Cardiac fibroblast (primary cell): ENCODE measurements around the gene C10orf62.
"Not testable (repeated sequence)": the region's sequence is repeated elsewhere in the genome, so short reads cannot be mapped to it uniquely, and the experiment has no call there.

ENCODE experiments used
- DNase-seq, 2 donors: peaks; one replicate each; pipeline versions ENCODE4 v3.0.0 to v3.0.0-alpha.2; 2010; ENCODE audit warnings: low read depth in 2 of 2
- H3K4me3 ChIP-seq, 2 donors: replicated peaks in 1 of 2; 1 replicate in 1 of 2; 2 replicates in 1 of 2; pipeline ENCODE4 v1.5.1; 2011; ENCODE audit warnings: low read depth in 2 of 2, low read length in 2 of 2, mild to moderate bottlenecking in 2 of 2, moderate library complexity in 1 of 2
- TF ChIP-seq, protein P1 (sequence below): IDR thresholded peaks from one replicate; pipeline ENCODE4 v1.5.1; 2011; ENCODE audit warnings: low read depth, mild to moderate bottlenecking, low read length, inconsistent platforms

C10orf62 gene

DNA sequence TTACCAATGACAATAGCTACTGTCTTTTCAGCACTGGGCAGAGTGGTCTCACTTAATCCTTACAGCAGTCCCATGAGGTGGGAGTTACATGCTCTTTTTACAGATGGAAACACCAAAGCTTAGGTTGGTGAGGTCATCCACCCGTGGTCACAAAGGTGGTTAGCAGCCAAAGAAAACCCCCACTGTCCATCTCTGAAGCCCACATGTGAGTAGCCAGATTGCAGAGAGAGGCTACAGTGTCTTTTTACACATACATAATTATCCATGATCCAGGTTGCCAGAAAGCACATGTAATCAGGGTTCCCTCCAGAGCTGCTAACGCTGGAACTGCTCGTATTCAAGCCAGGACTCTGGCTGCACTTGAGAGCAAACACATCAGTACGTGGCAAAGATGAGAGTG, 41.6 kb upstream of the C10orf62 start:
- no peak overlapping the region for H3K4me3 ChIP-seq
- DNase-seq, result peak in 1 of 2 donors; percentile 16
- TF ChIP-seq, protein P1, sequence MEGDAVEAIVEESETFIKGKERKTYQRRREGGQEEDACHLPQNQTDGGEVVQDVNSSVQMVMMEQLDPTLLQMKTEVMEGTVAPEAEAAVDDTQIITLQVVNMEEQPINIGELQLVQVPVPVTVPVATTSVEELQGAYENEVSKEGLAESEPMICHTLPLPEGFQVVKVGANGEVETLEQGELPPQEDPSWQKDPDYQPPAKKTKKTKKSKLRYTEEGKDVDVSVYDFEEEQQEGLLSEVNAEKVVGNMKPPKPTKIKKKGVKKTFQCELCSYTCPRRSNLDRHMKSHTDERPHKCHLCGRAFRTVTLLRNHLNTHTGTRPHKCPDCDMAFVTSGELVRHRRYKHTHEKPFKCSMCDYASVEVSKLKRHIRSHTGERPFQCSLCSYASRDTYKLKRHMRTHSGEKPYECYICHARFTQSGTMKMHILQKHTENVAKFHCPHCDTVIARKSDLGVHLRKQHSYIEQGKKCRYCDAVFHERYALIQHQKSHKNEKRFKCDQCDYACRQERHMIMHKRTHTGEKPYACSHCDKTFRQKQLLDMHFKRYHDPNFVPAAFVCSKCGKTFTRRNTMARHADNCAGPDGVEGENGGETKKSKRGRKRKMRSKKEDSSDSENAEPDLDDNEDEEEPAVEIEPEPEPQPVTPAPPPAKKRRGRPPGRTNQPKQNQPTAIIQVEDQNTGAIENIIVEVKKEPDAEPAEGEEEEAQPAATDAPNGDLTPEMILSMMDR, result no peak

DNA sequence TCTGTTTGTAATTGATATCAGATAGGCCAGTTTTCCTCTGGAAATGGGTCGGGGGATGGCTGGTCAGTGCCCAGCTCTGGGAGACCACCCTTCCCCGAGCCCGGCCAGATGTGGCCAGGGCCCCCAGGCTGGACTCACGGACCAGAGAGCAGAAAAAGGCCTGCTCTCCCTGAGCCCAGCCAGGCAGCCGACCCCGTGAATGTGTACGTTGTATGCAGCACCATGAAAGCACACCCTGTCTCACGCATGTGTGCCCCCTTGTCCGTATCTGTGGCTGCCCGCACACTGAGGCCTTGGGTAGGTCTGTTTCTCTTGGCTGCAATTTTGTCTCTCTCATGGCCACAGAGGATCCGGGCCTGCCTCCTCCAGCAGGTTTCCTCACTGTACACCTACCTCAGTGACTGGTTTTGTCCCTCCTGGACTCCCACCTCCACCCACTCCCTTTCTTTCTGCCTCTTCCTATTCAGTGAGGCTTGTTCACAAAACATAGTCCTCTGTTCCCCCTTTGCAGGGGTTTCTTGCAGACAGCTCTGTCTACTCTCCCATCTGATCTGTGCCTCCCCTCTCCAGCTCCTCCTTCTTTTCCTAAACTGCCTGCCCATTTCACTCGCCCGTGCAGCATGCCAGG, 40.6 kb upstream of the C10orf62 start:
- no peak for DNase-seq
- H3K4me3 ChIP-seq, result no peak overlapping the region
- TF ChIP-seq, protein P1, result no peak

DNA sequence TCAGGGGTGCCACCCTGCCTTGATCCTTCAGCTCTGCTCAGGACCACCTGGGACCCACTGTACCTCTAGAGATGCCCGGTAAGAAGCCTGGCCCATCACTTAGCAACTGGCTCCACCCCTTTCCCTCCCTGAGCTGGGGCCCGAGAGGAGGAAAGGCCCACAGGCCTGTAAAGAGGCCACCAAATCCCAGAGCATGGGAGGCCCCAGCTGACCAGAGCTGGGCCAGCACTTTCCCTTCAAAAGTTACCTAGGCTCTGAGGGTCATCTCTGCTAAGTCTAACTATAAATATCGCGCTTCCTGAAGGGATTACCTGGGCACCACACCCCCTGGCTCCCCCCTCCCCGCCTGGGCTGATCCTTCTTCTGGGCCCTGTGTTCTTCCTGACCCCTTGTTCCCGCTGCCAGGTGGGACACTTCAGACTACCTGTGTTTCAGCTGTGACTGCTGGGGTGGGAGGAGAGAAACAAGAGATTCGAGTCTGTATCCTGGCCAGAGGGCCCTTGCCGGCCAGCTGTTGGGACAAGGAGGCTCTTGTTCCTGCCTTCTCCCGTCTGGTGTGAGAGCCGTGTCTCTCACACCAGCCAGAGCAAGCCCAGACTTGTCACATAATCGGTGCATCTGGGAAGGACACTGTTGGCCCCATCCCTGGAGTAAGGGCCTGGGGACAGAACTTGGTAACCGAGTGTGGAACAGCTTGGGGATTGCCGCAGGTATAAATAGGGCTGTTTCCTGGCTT, 39.8 kb upstream of the C10orf62 start:
- no peak overlapping the region for H3K4me3 ChIP-seq

DNA sequence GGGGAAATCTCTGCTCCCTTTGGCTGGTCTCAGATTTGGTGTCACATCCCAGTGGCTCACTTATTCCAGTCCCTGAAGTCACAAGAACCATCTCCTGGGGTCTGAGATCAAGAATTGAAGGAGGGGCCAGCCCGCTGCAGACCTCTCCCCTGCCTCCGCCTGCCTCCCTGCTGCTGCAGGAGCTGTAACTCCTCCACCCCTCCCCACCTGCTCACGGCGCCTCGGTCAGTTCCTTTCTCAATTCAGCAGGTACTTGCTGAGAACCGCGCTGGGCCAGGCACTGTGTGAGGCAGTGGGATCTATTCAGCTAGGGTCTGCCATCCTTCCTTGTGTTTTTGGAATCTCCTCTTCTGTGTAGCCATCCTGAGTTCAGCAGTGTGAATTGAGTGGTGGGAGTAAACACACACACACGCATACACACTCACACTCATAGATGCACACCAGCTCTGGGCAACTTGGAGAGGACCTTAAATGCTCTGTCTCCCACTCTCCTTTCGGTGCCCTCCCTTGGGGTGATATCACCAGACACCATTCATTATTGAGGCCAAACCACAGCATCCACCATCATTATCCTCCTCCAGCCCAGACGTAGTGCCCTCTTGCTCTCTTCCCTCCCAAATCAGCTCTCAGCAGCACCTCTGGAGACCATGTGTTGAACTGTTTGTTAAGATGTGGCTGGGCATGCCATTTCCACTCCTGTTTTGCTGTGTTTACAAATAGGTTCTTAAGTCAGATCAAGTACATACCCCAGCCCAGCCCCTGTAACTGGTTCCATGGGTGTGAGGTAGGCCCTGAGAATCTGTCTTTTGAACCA, 39.0 kb upstream of the C10orf62 start:
- DNase-seq, result no peak
- no peak overlapping the region for H3K4me3 ChIP-seq
- TF ChIP-seq, protein P1, result no peak

More for the DNA sequence above, 39.8 kb upstream of the C10orf62 start:
- DNase-seq, result peak in 1 of 2 donors; percentile 35
- TF ChIP-seq, protein P1, result no peak

DNA sequence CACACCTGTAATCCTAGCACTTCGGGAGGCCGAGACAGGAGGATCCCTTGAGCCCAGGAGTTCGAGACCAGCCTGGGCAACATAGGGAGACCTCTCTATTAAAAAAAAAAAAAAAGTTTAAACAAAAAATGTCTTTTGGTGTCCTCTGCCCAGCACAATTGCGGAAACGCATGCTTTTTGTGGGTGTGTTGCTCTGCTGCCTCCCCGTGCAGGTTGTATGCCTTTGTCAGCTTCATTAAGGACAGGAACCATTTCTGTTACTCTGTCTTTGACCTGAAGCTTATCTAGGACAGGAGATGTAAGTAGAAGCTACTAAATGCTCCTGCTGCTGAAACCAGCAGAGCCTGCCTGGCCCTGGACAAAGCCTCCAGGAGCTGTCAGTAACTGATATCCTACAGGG, 38.2 kb upstream of the C10orf62 start:
- TF ChIP-seq, protein P1, result no peak
- no peak overlapping the region for H3K4me3 ChIP-seq
- DNase-seq, result no peak

DNA sequence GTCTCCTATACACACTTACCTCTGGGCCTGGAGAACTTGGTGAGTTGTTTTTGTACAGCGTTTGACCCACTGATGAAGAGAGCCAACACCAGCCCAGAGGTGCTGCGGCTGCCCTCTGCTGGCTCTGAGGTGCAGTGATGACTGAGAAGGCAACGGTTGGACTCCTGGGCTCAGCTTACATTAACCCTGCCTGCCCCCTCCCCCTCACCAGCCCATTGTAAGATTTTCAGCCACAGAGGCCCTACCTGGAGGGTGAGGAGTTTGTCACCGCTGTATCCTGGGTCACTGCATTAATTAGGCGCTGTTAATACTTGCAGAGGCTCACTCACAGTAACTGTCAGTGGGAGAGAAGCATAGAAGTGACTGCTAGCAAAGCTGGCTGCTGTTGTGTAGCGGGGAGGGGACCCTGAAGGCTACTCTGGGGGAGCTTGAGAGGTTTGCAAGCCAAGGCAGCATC, 35.9 kb upstream of the C10orf62 start:
- TF ChIP-seq, protein P1, result peak; percentile 97
- DNase-seq, result peak; percentile 79 to 86

DNA sequence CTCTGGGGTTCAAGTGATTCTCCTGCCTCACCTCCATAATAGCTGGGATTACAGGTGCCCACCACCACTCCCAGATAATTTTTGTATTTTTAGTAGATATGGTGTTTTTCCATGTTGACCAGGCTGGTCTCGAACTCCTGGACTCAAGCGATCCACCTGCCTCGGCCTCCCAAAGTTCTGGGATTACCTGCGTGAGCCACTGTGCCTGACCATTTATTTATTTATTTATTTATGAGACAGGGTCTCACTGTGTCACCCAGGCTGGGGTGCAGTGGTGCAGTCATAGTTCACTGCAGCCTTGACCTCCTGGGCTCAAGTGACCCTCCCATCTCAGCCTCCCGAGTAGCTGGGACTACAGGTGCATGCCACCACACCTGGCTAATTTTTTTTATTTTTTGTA, 35.2 kb upstream of the C10orf62 start:
- DNase-seq, H3K4me3 ChIP-seq: not testable (repeated sequence)

More for the DNA sequence above, 35.9 kb upstream of the C10orf62 start:
- H3K4me3 ChIP-seq, result no peak overlapping the region

DNA sequence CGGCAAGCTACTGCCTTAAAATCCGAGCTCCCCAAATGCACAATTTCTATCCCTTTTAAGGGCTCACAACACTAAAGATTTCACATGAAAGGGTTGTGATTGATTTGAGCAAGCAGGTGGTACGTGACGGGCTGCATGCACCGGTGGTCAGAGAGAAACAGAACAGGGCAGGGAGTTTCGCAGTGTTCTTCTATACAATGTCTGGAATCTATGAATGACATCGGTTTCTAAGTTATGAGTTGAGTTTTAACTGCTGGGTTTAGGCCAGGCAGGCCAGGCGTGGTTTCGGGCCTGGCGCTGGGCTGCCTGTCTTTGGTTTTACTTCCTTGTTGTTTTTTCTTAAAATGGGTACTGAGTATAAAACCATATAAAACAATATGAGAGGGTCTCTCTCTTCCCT, 34.0 kb upstream of the C10orf62 start:
- H3K4me3 ChIP-seq, DNase-seq: not testable (repeated sequence)

DNA sequence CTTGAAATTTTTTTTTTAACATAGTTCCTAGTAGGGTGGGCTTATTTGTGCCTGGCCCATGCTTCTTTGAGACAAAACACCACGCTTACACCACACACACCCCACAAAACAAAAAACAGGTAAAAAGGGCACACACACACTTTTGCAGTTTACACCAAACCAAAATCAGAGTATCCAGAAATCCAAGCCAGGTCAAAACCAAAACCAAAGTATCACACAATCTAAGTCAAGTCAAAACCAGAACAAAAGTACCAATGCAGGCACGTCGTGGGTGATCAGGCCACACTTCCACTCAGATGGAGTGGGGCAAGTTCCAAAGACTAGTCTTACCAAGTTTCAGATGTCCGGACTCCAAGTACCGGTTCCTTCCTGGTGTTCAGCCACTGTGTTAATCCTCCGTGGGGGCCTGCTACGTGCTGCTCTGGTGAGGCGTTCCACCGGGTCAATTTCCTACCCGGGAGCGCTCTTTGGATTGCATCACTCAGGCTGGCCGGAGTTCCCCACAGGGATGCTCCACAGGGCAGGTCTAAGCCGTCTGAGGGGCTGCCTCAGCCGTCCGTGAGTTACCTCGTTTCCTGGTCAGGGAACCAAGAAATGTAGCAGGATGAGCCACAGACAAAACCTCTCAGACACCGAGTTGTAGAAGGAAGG, 28.7 kb upstream of the C10orf62 start:
- peak overlapping the region in 1 of 2 donors; percentile 24 for H3K4me3 ChIP-seq
- not testable (repeated sequence) for DNase-seq
